ENCODE data around the gene INSRR.

- TF ChIP-seq NRF1 (IDR thresholded peaks at IDR 0.05; ENCODE audit: low read depth, low read length) (no peak), CTCF (IDR thresholded peaks at IDR 0.05; ENCODE audit: control extremely low read depth in 1 of 3, insufficient read depth in 1 of 3, low read depth in 1 of 3, low read length in 3 of 3) (no peak), EZH2 (IDR thresholded peaks at IDR 0.05; ENCODE audit: low read depth, low read length, severe bottlenecking) (peak; percentile 33), POLR2AphosphoS5 (IDR thresholded peaks at IDR 0.05; ENCODE audit: low read depth, low read length) (no peak), EP300 (IDR thresholded peaks at IDR 0.05; ENCODE audit: borderline replicate concordance in 1 of 2, low read depth in 2 of 2, low read length in 2 of 2) (no peak), POLR2A (IDR thresholded peaks at IDR 0.05; ENCODE audit: control extremely low read depth in 1 of 2, low read depth in 2 of 2, low read length in 2 of 2) (no peak), CHD2 (IDR thresholded peaks at IDR 0.05; ENCODE audit: low read length) (no peak)
These were observed 27.0 kb upstream of the INSRR start for GRCh38 chr1:156885880-156886355.
